ENCODE data around the gene TMSB10. TPM values are rescaled to one million over a fixed set of nuclear protein-coding genes. Genes with fewer than 3 reads are reported as not detected.

The TMSB10 gene
- total and polyA plus RNA-seq, 10 donors: 1,416 to 3,827 (median 2,602) TPM

- 8 to 22% (median 20%) methylated on average over 6 of the region's 6 CpGs for whole genome bisulfite sequencing, 5 donors
- Histone ChIP-seq H3K9me3 (no peaks in the 10 kb centered on the region), H3K4me3 (peak overlapping the region in 4 of 8 donors; percentile 12 to 50 (median 16)), H3K27ac (peak overlapping the region; percentile 84 to 90 (median 87)), H3K36me3 (no peaks in the 10 kb centered on the region), H3K4me1 (peaks cover 7 to 40% (median 23%) of the 10 kb centered on the region in 6 donors), H3K27me3 (replicated peaks in 1 of 7) (no peaks in the 10 kb centered on the region)
- intact Hi-C loops (cut with DNase I; ENCODE audit: low total_unique reads): no loop called here
- no peak for TF ChIP-seq POLR2A (IDR thresholded peaks at IDR 0.05)
- TF ChIP-seq, protein P1, sequence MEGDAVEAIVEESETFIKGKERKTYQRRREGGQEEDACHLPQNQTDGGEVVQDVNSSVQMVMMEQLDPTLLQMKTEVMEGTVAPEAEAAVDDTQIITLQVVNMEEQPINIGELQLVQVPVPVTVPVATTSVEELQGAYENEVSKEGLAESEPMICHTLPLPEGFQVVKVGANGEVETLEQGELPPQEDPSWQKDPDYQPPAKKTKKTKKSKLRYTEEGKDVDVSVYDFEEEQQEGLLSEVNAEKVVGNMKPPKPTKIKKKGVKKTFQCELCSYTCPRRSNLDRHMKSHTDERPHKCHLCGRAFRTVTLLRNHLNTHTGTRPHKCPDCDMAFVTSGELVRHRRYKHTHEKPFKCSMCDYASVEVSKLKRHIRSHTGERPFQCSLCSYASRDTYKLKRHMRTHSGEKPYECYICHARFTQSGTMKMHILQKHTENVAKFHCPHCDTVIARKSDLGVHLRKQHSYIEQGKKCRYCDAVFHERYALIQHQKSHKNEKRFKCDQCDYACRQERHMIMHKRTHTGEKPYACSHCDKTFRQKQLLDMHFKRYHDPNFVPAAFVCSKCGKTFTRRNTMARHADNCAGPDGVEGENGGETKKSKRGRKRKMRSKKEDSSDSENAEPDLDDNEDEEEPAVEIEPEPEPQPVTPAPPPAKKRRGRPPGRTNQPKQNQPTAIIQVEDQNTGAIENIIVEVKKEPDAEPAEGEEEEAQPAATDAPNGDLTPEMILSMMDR (IDR thresholded peaks at IDR 0.05 in 8 of 11, conservative IDR thresholded peaks at IDR 0.05 in 3 of 11): no peak
- peak in 1 of 3 donors; percentile 65 for TF ChIP-seq POLR2AphosphoS5 (IDR thresholded peaks at IDR 0.05)
- DNase-seq: no peak
Measured at GRCh38 chr2:84888401-84889276, 16.8 kb upstream of the TMSB10 start.

- H3K27ac ChIP-seq: peak overlapping the region; percentile 84 to 90 (median 87)
- no peak for DNase-seq
- no peaks in the 10 kb centered on the region for H3K27me3 ChIP-seq (replicated peaks in 1 of 7)
- H3K4me1 ChIP-seq: peaks cover 12 to 46% (median 28%) of the 10 kb centered on the region in 6 donors
- no peaks in the 10 kb centered on the region for H3K9me3 ChIP-seq
- no peaks in the 10 kb centered on the region for H3K36me3 ChIP-seq
- intact Hi-C loops (cut with DNase I; ENCODE audit: low total_unique reads): no loop called here
- TF ChIP-seq POLR2AphosphoS5 (IDR thresholded peaks at IDR 0.05) (no peak), POLR2A (IDR thresholded peaks at IDR 0.05) (no peak)
- TF ChIP-seq, protein P1 (IDR thresholded peaks at IDR 0.05 in 8 of 11, conservative IDR thresholded peaks at IDR 0.05 in 3 of 11): no peak
- H3K4me3 ChIP-seq: peak overlapping the region in 1 of 8 donors; percentile 50
- WGBS, 5 donors: 73 to 84% (median 79%) methylated on average over 2 of the region's 2 CpGs
Measured at GRCh38 chr2:84889332-84889731, 16.1 kb upstream of the TMSB10 start.

DNA sequence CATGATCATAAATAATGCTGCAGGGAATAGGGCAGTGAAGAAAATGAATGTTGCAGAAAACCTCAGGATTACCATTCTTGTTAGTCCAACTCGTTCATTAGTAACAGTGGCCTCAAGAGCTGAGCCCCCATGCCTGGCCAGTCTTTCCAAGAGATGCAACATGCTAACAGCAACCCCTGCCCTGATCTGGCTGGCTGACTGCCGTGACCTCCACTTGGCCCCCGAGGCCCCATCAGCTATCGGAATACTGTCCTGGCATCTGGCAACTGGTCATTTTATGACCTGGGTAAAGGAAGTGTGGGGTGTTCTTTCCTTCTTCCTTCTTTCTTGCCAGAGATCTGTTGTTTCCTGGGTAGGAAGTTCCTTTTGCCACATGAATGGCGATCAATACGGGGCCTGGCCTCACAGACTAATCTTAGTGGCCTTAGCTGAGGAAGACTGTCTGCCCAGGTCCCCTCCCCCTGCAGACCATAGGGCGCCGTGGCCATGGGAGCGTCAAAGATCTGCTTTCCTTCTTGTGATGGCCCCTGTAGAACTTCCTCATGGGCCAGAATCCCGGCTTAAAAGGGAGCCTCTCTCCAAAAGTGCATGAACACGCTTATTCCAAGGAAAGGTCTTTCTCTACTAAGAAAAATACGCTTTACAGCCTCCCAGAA is 14.0 kb upstream of the TMSB10 start:
- H3K27ac ChIP-seq: no peak overlapping the region
- H3K27me3 ChIP-seq (replicated peaks in 1 of 7): no peaks in the 10 kb centered on the region
- intact Hi-C loops (cut with DNase I; ENCODE audit: low total_unique reads): no loop called here
- H3K4me1 ChIP-seq: peaks cover 18 to 67% (median 45%) of the 10 kb centered on the region in 6 donors
- TF ChIP-seq POLR2A (IDR thresholded peaks at IDR 0.05) (no peak), POLR2AphosphoS5 (IDR thresholded peaks at IDR 0.05) (no peak)
- TF ChIP-seq, protein P1 (IDR thresholded peaks at IDR 0.05 in 8 of 11, conservative IDR thresholded peaks at IDR 0.05 in 3 of 11): no peak
- no peak overlapping the region for H3K4me3 ChIP-seq
- DNase-seq: no peak
- H3K36me3 ChIP-seq: no peaks in the 10 kb centered on the region
- 70 to 90% (median 82%) methylated on average over 12 of the region's 12 CpGs for WGBS, 5 donors
- no peaks in the 10 kb centered on the region for H3K9me3 ChIP-seq

- Histone ChIP-seq H3K4me3 (peak overlapping the region in 1 of 8 donors; percentile 37), H3K4me1 (peaks cover 26 to 77% (median 52%) of the 10 kb centered on the region in 6 donors), H3K27me3 (replicated peaks in 1 of 7) (no peaks in the 10 kb centered on the region), H3K27ac (peak overlapping the region; percentile 44 to 87 (median 72)), H3K9me3 (no peaks in the 10 kb centered on the region), H3K36me3 (no peaks in the 10 kb centered on the region)
- TF ChIP-seq, protein P1 (IDR thresholded peaks at IDR 0.05 in 8 of 11, conservative IDR thresholded peaks at IDR 0.05 in 3 of 11): no peak
- no peak for TF ChIP-seq POLR2AphosphoS5 (IDR thresholded peaks at IDR 0.05)
- no peak for DNase-seq
- intact Hi-C loops (cut with DNase I; ENCODE audit: low total_unique reads): no loop called here
- 71 to 85% (median 75%) methylated on average over 6 of the region's 6 CpGs for WGBS, 5 donors
Measured at GRCh38 chr2:84894131-84894586, 11.3 kb upstream of the TMSB10 start.
